Tibial nerve (tissue), 4 donors: ENCODE data around the gene TTC27. TPM values are rescaled to one million over a fixed set of nuclear protein-coding genes. Genes with fewer than 3 reads are reported as not detected.

Experiments
- DNase-seq, 2 donors: peaks; one replicate each; pipeline ENCODE4 v3.0.0-alpha.2; 2019; ENCODE audit warnings: low spot score in 2 of 2
- H3K27ac ChIP-seq, 4 donors: fragments of 200-600 bp; sonication (generic) in 3 of 4; one replicate each; pipeline ENCODE4 v1.5.1; 2017 to 2019; ENCODE audit warnings: mild to moderate bottlenecking in 1 of 4
- H3K27me3 ChIP-seq, 2 donors: fragments of 200-600 bp; sonication (generic) in 1 of 2; one replicate each; pipeline versions ENCODE4 v1.5.1 to v1.6.0; 2017 to 2019
- H3K36me3 ChIP-seq, 3 donors: fragments of 200-600 bp; sonication (generic); one replicate each; pipeline ENCODE4 v1.5.1; 2018 to 2019
- H3K4me1 ChIP-seq, 4 donors: fragments of 200-600 bp; sonication (generic) in 3 of 4; one replicate each; pipeline ENCODE4 v1.5.1; 2017 to 2019
- H3K4me3 ChIP-seq, 4 donors: fragments of 200-600 bp; sonication (generic) in 3 of 4; one replicate each; pipeline ENCODE4 v1.5.1; 2017 to 2019; ENCODE audit warnings: mild to moderate bottlenecking in 1 of 4, moderate library complexity in 1 of 4
- H3K9me3 ChIP-seq, 4 donors: fragments of 200-600 bp; sonication (generic) in 3 of 4; one replicate each; pipeline ENCODE4 v1.5.1; 2017 to 2019
- EP300 ChIP-seq, 2 donors: sonication (generic); formaldehyde crosslinking; IDR thresholded peaks; one replicate each; pipeline ENCODE4 v1.6.1; 2017; ENCODE audit warnings: antibody characterized with exemption in 2 of 2, mild to moderate bottlenecking in 1 of 2
- POLR2A ChIP-seq, 2 donors: fragments of 450-650 bp; IDR thresholded peaks; one replicate each; pipeline ENCODE4 v1.6.1; 2017; ENCODE audit warnings: antibody characterized with exemption in 2 of 2, mild to moderate bottlenecking in 2 of 2, moderate library complexity in 2 of 2
- WGBS, 2 donors: methylation state at CpG; one replicate each; pipeline ENCODE4 v1.1.5; 2018; 5-methylcytosine and 5-hydroxymethylcytosine counted together
- total RNA-seq, 4 donors: library from RNA; depleted of rRNA; stranded (reverse); fragments of >200 nt; gene quantifications; one replicate each; pipeline ENCODE4 v1.1.0, GENCODE V29; 2016
- TF ChIP-seq, protein P1 (sequence below), 5 experiments: fragments of 200-600 bp in 3 of 5; fragments of 450-650 bp in 2 of 5; sonication (generic) in 3 of 5; IDR thresholded peaks; one replicate each; pipeline ENCODE4 v1.5.1; 2016 to 2019; ENCODE audit warnings: antibody characterized with exemption in 5 of 5, mild to moderate bottlenecking in 3 of 5, moderate library complexity in 2 of 5

Gene TTC27
- total RNA-seq, 4 donors from 2014 or later = 22.5 to 25.8 (median 24.3) TPM

DNA sequence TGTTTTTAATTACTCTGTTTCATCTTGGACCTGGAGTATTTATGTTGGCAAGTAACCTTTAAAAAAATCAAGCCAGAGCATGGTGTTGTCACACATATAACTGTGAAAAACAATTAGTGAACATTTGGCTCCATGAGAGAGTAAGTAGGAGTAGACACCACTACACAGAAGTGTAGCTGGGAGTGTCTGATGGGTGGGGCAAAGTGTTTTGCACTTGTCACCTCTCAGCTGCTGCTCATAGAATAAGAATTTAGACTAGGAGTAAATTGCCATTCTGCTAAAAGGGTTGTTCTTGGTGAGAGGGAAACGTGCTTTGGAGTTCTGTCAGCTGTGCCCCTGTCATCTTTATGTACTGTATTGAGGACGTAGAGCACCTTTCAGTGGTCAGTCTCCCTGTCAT is 114.5 kb downstream of the TTC27 start:
- Histone ChIP-seq H3K27me3 (no peaks in the 10 kb centered on the region), H3K4me1 (peaks cover 0 to 11% (median 2%) of the 10 kb centered on the region in 4 donors), H3K36me3 (peaks cover 0 to 7% (median 0%) of the 10 kb centered on the region in 3 donors), H3K9me3 (no peaks in the 10 kb centered on the region), H3K27ac (no peak overlapping the region), H3K4me3 (no peak overlapping the region)
- WGBS, 2 donors = 81 to 89% methylated on average over 2 of the region's 2 CpGs
- TF ChIP-seq POLR2A (IDR thresholded peaks at IDR 0.05) (no peak), EP300 (IDR thresholded peaks at IDR 0.05) (no peak)
- TF ChIP-seq, protein P1, sequence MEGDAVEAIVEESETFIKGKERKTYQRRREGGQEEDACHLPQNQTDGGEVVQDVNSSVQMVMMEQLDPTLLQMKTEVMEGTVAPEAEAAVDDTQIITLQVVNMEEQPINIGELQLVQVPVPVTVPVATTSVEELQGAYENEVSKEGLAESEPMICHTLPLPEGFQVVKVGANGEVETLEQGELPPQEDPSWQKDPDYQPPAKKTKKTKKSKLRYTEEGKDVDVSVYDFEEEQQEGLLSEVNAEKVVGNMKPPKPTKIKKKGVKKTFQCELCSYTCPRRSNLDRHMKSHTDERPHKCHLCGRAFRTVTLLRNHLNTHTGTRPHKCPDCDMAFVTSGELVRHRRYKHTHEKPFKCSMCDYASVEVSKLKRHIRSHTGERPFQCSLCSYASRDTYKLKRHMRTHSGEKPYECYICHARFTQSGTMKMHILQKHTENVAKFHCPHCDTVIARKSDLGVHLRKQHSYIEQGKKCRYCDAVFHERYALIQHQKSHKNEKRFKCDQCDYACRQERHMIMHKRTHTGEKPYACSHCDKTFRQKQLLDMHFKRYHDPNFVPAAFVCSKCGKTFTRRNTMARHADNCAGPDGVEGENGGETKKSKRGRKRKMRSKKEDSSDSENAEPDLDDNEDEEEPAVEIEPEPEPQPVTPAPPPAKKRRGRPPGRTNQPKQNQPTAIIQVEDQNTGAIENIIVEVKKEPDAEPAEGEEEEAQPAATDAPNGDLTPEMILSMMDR (IDR thresholded peaks at IDR 0.05) = no peak
- DNase-seq = no peak

DNA sequence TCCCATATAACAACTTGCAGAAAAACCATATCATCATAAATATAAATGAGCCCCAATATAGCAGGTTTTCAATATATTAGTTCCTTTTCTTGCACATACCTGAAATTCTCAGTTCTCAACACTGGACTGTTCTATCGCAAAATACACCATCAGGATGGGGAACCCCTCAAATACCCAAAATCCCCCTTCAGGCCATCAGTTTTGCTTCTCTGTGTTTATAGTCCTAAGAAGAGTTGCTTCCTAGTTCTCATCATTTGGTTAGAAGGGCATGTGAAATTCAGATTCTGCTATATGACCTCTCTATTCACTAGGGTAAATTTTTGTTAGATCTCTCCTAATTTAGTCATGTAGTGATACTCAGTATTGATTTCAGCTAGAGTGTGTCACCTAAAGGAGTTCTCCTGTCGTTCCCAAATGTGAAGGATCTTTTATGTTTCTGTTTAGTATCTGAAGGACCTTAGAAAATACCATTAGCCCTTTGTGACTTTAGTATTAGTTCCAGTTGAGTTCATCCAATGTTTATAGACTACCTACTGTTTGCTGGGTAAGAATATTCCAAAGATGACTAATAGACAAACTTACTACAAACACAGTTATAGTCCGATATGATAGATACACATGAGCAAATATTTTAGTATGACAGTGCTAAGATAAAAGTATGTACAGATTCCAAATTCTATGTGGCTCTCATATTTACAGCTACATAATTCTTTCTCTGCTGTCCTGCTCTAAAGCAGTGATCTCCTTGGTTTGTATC is 115.8 kb downstream of the TTC27 start:
- Histone ChIP-seq H3K4me1 (peaks cover 0 to 11% (median 2%) of the 10 kb centered on the region in 4 donors), H3K4me3 (no peak overlapping the region), H3K36me3 (peaks cover 0 to 3% (median 0%) of the 10 kb centered on the region in 3 donors), H3K27me3 (no peaks in the 10 kb centered on the region), H3K27ac (no peak overlapping the region), H3K9me3 (no peaks in the 10 kb centered on the region)
- DNase-seq = no peak
- WGBS, 2 donors = 87 to 92% methylated on average over 3 of the region's 3 CpGs
- no peak for TF ChIP-seq POLR2A (IDR thresholded peaks at IDR 0.05)
- TF ChIP-seq, protein P1 (IDR thresholded peaks at IDR 0.05) = no peak
- no peak for TF ChIP-seq EP300 (IDR thresholded peaks at IDR 0.05)

GRCh38 chr2:32745191-32745590 is 117.3 kb downstream of the TTC27 start:
- WGBS, 2 donors = 74 to 89% methylated on average over 2 of the region's 2 CpGs
- H3K4me3 ChIP-seq = no peak overlapping the region
- H3K36me3 ChIP-seq = peaks cover 0 to 16% (median 0%) of the 10 kb centered on the region in 3 donors
- DNase-seq = no peak
- H3K27ac ChIP-seq = no peak overlapping the region
- TF ChIP-seq, protein P1 (IDR thresholded peaks at IDR 0.05) = no peak
- TF ChIP-seq EP300 (IDR thresholded peaks at IDR 0.05) = no peak
- no peak for TF ChIP-seq POLR2A (IDR thresholded peaks at IDR 0.05)
- H3K27me3 ChIP-seq = no peaks in the 10 kb centered on the region
- H3K9me3 ChIP-seq = no peaks in the 10 kb centered on the region
- H3K4me1 ChIP-seq = peaks cover 0 to 3% (median 0%) of the 10 kb centered on the region in 4 donors

- no peak for DNase-seq
- Histone ChIP-seq H3K4me1 (peaks cover 0 to 3% (median 0%) of the 10 kb centered on the region in 4 donors), H3K9me3 (no peaks in the 10 kb centered on the region), H3K27ac (no peak overlapping the region), H3K36me3 (peaks cover 0 to 18% (median 0%) of the 10 kb centered on the region in 3 donors), H3K4me3 (no peak overlapping the region), H3K27me3 (no peaks in the 10 kb centered on the region)
- TF ChIP-seq POLR2A (IDR thresholded peaks at IDR 0.05) (no peak), EP300 (IDR thresholded peaks at IDR 0.05) (no peak)
- TF ChIP-seq, protein P1 (IDR thresholded peaks at IDR 0.05) = no peak
- WGBS, 2 donors = 45 to 53% methylated on average over 1 of the region's 1 CpG
These were observed 117.8 kb downstream of the TTC27 start for GRCh38 chr2:32745675-32746074.

DNA sequence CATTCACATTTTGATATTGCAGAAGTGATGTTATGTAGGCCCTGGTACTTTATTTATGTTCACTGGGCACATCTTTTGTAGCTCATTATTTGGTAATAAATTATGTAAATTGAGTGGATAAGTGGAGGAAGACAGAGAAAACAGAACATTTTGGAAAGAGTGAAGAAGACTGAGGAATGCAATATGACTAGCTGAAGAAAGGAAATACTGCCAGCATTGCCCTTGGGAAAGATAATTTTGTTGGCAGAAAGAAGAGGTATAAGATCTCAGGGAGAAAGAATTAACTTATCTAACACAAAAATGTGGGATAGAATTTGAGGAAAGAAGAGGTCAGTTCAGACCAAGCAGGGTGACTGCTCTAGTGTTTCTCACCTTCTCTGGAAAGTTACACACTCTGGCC is 118.8 kb downstream of the TTC27 start:
- TF ChIP-seq, protein P1 (IDR thresholded peaks at IDR 0.05) = no peak
- TF ChIP-seq POLR2A (IDR thresholded peaks at IDR 0.05) (no peak), EP300 (IDR thresholded peaks at IDR 0.05) (no peak)
- peaks cover 0 to 18% (median 0%) of the 10 kb centered on the region in 3 donors for H3K36me3 ChIP-seq
- no peak for DNase-seq
- no peaks in the 10 kb centered on the region for H3K9me3 ChIP-seq
- H3K4me3 ChIP-seq = no peak overlapping the region
- H3K27me3 ChIP-seq = no peaks in the 10 kb centered on the region
- peaks cover 0 to 3% (median 0%) of the 10 kb centered on the region in 4 donors for H3K4me1 ChIP-seq
- no peak overlapping the region for H3K27ac ChIP-seq
